HUES48 (cell line): Measurements from ENCODE around the gene EDNRA.

ENCODE experiments used
- H3K27ac ChIP-seq: one replicate; pipeline ENCODE4 v1.7.0; 2013; ENCODE audit warnings: low read depth, low read length, inconsistent platforms
- H3K27me3 ChIP-seq: 2 replicates; pipeline ENCODE4 v1.6.1; 2013; ENCODE audit warnings: mild to moderate bottlenecking, low read length; ENCODE audit not compliant: control insufficient read depth, insufficient read depth
- H3K36me3 ChIP-seq: 2 replicates; pipeline ENCODE4 v1.6.1; 2013; ENCODE audit warnings: low read length; ENCODE audit not compliant: control insufficient read depth, insufficient read depth
- H3K4me1 ChIP-seq: 2 replicates; pipeline ENCODE4 v1.6.1; 2013; ENCODE audit warnings: mild to moderate bottlenecking, low read length; ENCODE audit not compliant: control insufficient read depth, insufficient read depth
- H3K4me3 ChIP-seq: 2 replicates; pipeline ENCODE4 v1.5.1; 2013; ENCODE audit warnings: mild to moderate bottlenecking, low read depth, low read length
- H3K9ac ChIP-seq: 2 replicates; pipeline ENCODE4 v1.6.1; 2013; ENCODE audit warnings: mild to moderate bottlenecking, low read depth, low read length, moderate library complexity
- H3K9me3 ChIP-seq: 2 replicates; pipeline ENCODE4 v1.6.1; 2013; ENCODE audit warnings: low read length; ENCODE audit not compliant: control insufficient read depth, insufficient read depth

EDNRA gene

GRCh38 chr4:147571036-147571770, 90.3 kb downstream of the EDNRA start:
- Histone ChIP-seq H3K27me3 (no peaks in the 10 kb centered on the region), H3K27ac (no peak overlapping the region)

DNA sequence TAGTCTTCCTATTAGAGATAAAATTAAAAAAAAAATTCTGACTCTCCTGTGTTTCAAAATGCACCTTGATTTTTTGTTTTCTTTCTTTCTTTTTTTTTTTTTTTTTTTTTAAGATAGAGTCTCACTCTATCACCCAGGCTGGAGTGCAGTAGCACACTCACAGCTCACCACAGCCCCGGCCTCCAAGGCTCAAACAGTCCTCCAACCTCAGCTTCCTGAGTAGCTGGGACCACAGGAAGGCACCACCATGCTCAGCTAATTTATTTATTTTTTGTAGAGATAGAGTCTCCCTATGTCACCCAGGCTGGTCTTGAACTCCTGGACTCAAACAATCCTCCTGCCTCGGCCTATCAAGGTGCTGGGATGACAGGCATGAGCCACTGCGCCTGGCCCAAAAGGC, 95.2 kb downstream of the EDNRA start:
- H3K27me3 ChIP-seq = no peaks in the 10 kb centered on the region
- H3K4me1 ChIP-seq = no peaks in the 10 kb centered on the region
- H3K9me3 ChIP-seq = no peaks in the 10 kb centered on the region
- H3K9ac ChIP-seq = no peak overlapping the region
- H3K27ac ChIP-seq = no peak overlapping the region
- H3K36me3 ChIP-seq = no peaks in the 10 kb centered on the region
- H3K4me3 ChIP-seq = no peak overlapping the region

More at GRCh38 chr4:147571036-147571770, 90.3 kb downstream of the EDNRA start:
- Histone ChIP-seq H3K4me3 (no peak overlapping the region), H3K9ac (no peak overlapping the region), H3K9me3 (no peaks in the 10 kb centered on the region), H3K4me1 (peaks cover 9% of the 10 kb centered on the region), H3K36me3 (no peaks in the 10 kb centered on the region)

GRCh38 chr4:147578051-147578476, 97.2 kb downstream of the EDNRA start:
- Histone ChIP-seq H3K36me3 (no peaks in the 10 kb centered on the region), H3K4me3 (no peak overlapping the region), H3K4me1 (no peaks in the 10 kb centered on the region), H3K9me3 (no peaks in the 10 kb centered on the region), H3K27me3 (no peaks in the 10 kb centered on the region), H3K27ac (no peak overlapping the region), H3K9ac (no peak overlapping the region)

GRCh38 chr4:147578593-147578992, 97.7 kb downstream of the EDNRA start:
- H3K9me3 ChIP-seq = no peaks in the 10 kb centered on the region
- no peak overlapping the region for H3K4me3 ChIP-seq
- no peaks in the 10 kb centered on the region for H3K27me3 ChIP-seq
- H3K9ac ChIP-seq = no peak overlapping the region
- H3K36me3 ChIP-seq = no peaks in the 10 kb centered on the region
- H3K4me1 ChIP-seq = no peaks in the 10 kb centered on the region
- no peak overlapping the region for H3K27ac ChIP-seq

GRCh38 chr4:147580396-147580795, 99.5 kb downstream of the EDNRA start:
- H3K27me3 ChIP-seq = no peaks in the 10 kb centered on the region
- H3K36me3 ChIP-seq = no peaks in the 10 kb centered on the region
- H3K27ac ChIP-seq = no peak overlapping the region
- no peak overlapping the region for H3K9ac ChIP-seq
- no peaks in the 10 kb centered on the region for H3K4me1 ChIP-seq
- peaks cover 4% of the 10 kb centered on the region; the same call in 1 of the 2 replicates for H3K9me3 ChIP-seq
- H3K4me3 ChIP-seq = no peak overlapping the region

DNA sequence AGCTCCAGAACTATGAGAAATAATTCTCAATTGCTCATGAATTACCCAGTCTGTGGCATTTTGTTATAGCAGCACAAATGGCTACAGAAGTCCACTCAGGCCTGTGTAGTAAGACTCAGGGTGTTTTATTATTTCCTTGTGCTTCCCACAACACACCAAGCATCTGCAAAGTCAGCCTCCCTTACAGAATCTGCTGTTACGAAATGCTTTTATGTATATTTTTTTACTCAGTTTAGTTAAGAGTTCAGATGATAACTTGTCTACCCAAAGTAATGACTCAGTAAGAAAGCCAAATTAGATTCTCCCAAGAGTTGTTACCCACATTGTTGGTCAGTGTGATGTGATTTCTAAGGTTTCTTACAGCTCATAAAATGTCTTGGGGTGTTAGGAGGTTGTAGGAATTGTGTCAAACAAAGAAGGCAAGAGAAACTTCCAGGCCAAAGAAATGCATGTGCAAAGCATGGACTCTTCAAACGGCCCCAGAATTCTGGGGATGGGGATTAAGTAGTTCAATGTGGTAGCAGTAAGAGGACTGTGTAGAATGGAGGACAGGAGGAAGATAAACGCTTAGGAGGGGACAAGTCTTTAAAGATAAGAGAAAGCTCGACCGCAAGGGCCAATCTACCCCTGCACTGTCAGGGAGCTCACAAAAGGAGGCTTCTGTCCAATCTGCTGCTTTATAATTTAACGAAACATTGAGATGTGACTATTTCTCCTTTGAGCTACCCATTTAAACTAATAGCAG, 100.9 kb downstream of the EDNRA start:
- Histone ChIP-seq H3K9ac (no peak overlapping the region), H3K36me3 (no peaks in the 10 kb centered on the region), H3K27ac (no peak overlapping the region), H3K9me3 (peaks cover 5% of the 10 kb centered on the region; the same call in 1 of the 2 replicates), H3K27me3 (no peaks in the 10 kb centered on the region), H3K4me3 (no peak overlapping the region), H3K4me1 (no peaks in the 10 kb centered on the region)

GRCh38 chr4:147582386-147583060, 101.6 kb downstream of the EDNRA start:
- H3K9me3 ChIP-seq = peaks cover 5% of the 10 kb centered on the region; the same call in 1 of the 2 replicates
- H3K9ac ChIP-seq = no peak overlapping the region
- peaks cover under 1% of the 10 kb centered on the region; the same call in 1 of the 2 replicates for H3K4me1 ChIP-seq
- no peaks in the 10 kb centered on the region for H3K36me3 ChIP-seq
- no peaks in the 10 kb centered on the region for H3K27me3 ChIP-seq
- no peak overlapping the region for H3K27ac ChIP-seq
- H3K4me3 ChIP-seq = no peak overlapping the region

DNA sequence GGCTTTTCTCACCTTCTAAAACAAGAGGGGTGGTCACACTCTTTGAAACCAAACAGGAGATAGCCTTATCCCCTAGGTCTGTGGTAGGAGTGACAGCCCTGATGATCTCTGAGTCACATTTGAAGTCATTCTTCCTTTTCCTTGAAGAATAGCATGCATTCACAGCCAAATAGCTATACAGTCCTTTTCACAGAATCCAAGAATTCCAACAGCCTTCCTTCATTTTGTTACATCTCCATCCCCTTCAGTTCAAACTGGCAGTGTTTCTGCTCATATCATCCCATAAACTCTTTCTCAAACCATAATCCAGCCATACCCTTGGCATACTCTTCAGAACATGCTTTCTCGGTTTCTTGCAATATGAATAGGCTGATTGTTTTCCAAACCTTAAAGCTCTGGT, 103.0 kb downstream of the EDNRA start:
- no peak overlapping the region for H3K9ac ChIP-seq
- no peak overlapping the region for H3K27ac ChIP-seq
- no peak overlapping the region for H3K4me3 ChIP-seq
- peaks cover 4% of the 10 kb centered on the region; the same call in 1 of the 2 replicates for H3K4me1 ChIP-seq
- H3K27me3 ChIP-seq = no peaks in the 10 kb centered on the region
- no peaks in the 10 kb centered on the region for H3K36me3 ChIP-seq
- peaks cover 5% of the 10 kb centered on the region; the same call in 1 of the 2 replicates for H3K9me3 ChIP-seq

GRCh38 chr4:147586032-147586431, 105.1 kb downstream of the EDNRA start:
- Histone ChIP-seq H3K9ac (no peak overlapping the region), H3K27ac (no peak overlapping the region), H3K27me3 (no peaks in the 10 kb centered on the region), H3K4me1 (peaks cover 12% of the 10 kb centered on the region), H3K9me3 (peaks cover 5% of the 10 kb centered on the region; the same call in 1 of the 2 replicates), H3K4me3 (no peak overlapping the region), H3K36me3 (no peaks in the 10 kb centered on the region)

GRCh38 chr4:147586637-147587036, 105.7 kb downstream of the EDNRA start:
- H3K4me1 ChIP-seq = peaks cover 12% of the 10 kb centered on the region
- no peaks in the 10 kb centered on the region for H3K27me3 ChIP-seq
- H3K9me3 ChIP-seq = peaks cover 5% of the 10 kb centered on the region; the same call in 1 of the 2 replicates
- H3K9ac ChIP-seq = no peak overlapping the region
- no peaks in the 10 kb centered on the region for H3K36me3 ChIP-seq
- no peak overlapping the region for H3K4me3 ChIP-seq
- no peak overlapping the region for H3K27ac ChIP-seq
